Measurements from ENCODE around the gene TEKTIP1.
"Not testable (repeated sequence)": the region's sequence is repeated elsewhere in the genome, so short reads cannot be mapped to it uniquely, and the experiment has no call there.

Gene TEKTIP1

DNA sequence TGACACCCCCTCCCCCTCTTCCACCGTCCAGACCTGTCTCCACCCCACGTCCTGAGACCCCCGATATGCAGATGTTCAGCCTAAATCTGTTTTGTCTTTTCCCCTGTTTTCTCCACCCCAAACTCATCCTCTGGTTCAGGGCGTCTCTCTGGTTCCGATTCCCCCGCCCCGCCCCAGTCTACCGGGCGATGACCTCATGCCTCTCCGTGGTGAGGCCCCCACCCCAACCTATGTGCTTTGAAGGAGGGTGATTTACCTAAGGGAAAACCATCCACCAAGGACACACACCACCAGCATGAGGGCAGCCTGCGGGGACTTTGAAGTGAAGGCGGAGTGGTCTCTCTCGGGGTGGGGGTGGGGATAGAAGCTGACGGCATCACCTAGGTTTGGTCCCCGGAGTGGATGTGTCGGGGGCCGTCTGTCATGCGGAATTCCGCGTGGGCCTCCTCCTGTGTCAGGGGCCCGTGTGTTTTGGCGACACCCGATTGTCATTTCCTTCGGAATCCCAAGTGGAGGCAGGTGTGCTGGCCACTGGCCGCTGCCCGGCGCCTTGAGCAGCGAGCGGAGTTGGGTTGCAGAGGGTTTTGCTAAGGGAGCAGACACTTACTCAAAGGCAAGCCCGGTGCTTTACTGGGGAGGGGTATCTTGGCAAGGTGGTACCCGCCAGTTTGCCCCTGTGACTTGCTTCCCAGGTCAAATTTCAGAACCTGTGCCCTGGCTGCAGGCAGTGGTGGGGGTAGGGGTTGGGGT lies 31.4 kb upstream of the TEKTIP1 start:
- DNase-seq (ENCODE audit: low read depth in 3 of 3): peak in 1 of 3 experiments; percentile 28

GRCh38 chr19:3508121-3508661 lies 30.8 kb upstream of the TEKTIP1 start:
- DNase-seq (ENCODE audit: low read depth in 3 of 3): not testable (repeated sequence)

- no peak for DNase-seq (ENCODE audit: low read depth in 3 of 3)
These were observed 30.0 kb upstream of the TEKTIP1 start for GRCh38 chr19:3508771-3509535.

GRCh38 chr19:3509566-3509989 lies 29.4 kb upstream of the TEKTIP1 start:
- no peak for DNase-seq (ENCODE audit: low read depth in 3 of 3)

- no peak for DNase-seq (ENCODE audit: low read depth in 3 of 3)
These were observed 28.2 kb upstream of the TEKTIP1 start for GRCh38 chr19:3510727-3511126.

DNA sequence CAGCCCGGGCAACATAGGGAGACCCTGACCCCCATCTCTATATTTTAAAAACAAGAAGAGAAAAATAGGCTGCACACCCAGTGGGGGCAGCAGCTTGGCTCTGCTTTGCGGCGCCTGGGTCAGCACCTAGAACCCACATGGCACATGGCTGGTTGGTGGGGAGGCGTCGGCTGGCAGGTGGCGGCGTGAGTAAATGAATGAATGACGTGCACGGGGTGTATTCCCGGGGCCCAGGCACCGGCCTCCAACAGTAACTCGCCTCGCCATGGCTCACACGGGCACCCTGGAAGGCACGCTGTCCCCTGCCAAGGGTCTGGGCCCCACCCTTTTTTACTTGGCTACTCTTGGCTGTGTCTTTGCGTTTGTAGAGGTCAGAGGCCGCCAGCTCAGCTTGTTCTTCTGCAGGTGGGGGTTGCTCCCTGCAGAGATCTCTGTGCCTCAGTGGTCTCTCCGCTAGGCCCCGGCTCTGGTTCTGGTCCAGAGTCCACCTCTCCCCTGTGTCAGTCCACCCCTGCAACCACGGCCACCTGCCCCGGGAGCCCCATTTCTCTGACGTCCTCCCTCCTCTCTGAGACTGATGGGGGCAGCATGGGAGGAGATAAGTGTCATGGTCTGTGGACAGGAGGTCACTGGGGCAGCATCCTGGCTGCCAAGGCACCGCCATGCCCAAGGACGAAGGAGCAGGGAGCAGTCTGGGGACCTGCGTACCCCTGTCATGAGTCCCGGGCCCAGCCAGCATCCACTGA lies 27.3 kb upstream of the TEKTIP1 start:
- no peak for DNase-seq (ENCODE audit: low read depth in 3 of 3)

- DNase-seq (ENCODE audit: low read depth in 3 of 3): no peak
These were observed 26.3 kb upstream of the TEKTIP1 start for GRCh38 chr19:3512562-3513228.

DNA sequence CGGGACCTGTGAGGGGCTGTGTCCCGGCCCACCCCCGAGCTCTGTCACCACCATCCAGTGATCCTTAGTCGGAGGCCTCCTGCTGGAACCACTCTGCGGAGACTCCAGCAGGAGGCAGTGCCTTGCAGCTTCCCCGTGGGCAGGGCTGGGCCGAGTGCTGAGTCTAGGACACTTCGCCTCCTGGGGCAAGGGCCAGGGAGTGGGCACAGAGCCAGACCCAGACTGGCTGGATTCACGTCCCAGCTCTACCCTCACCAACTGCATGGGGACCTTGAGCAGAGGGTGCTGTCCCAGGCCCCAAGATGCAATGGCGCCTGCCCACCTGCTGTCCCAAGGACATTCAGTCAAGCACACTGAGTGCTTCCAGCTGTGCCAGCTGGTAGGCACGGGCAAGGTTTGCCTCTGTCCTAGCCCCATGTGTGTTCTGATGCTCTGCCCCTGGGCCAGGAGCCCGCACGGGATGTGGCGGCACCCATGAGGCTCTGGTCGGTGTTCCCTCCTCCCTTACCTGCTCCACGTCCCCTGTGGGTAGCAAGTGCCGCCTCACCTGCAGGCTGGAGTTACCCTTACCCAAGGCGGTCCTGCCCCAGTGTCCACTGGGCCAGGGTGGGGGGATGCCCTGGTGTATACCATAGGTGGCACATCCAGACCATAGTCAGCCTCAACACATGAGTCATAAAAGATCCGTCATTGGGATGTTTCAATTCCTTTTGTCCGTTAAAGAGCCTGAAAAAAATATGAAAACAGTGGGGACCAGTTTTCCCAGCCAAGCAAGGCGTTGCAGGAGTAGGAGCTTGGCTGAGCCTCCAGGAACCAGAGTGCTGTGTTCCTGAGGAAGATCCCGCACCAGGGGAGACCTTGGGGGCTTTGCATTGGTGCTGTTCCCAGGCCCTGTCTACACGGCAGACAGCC lies 25.5 kb upstream of the TEKTIP1 start:
- DNase-seq (ENCODE audit: low read depth in 3 of 3): no peak

GRCh38 chr19:3514930-3515329 lies 24.0 kb upstream of the TEKTIP1 start:
- DNase-seq (ENCODE audit: low read depth in 3 of 3): no peak

DNA sequence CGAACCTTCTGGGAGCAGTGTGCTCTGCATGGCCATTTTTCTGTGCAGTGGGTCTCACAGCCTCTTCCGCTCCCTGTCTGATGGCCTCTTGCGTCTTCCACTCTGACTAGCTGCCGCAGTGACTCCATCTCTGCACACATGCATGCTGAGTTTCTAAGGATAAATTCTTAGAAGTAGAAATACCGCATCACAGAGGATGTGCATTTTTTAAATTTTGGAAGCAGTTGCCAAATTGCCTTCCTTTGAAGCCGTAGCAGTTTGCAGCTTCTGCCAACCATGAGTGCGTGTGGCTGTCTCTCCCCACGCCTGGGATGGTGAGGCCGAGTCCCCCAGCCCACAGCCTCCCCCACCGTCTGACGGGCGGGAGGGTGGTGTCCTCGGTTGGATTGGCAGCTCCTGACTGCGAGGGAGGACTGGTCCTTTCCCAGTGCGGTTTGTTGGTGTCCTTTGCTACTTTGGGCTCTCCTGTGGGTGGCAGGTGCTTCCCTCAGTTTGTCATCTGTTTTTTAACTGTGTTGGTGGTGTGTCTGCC lies 23.0 kb upstream of the TEKTIP1 start:
- no peak for DNase-seq (ENCODE audit: low read depth in 3 of 3)

- DNase-seq (ENCODE audit: low read depth in 3 of 3): no peak
These were observed 22.2 kb upstream of the TEKTIP1 start for GRCh38 chr19:3516675-3517207.

GRCh38 chr19:3517638-3518037 lies 21.3 kb upstream of the TEKTIP1 start:
- no peak for DNase-seq (ENCODE audit: low read depth in 3 of 3)

GRCh38 chr19:3518255-3518654 lies 20.7 kb upstream of the TEKTIP1 start:
- DNase-seq (ENCODE audit: low read depth in 3 of 3): no peak

- DNase-seq (ENCODE audit: low read depth in 3 of 3): no peak
These were observed 20.3 kb upstream of the TEKTIP1 start for GRCh38 chr19:3518659-3519058.

DNA sequence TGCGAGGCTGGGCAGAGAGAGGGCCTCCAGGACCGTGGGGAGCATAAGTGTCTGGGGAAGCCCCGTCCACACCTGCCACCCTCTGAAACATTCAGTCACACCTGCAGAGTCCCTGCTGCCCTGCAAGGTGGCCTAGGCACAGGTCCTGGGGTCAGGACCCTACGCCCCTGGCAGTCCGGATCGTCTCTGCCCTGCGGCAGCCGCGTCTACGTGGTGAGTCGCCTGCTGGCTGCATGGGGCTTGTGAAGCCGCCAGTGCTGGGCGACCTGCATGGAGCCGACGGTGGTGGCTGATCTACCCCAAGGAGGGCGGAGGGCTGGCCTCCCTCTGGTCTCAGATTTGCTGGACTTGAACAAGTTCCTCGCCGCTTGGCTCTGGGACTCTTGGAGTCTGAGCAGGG lies 19.8 kb upstream of the TEKTIP1 start:
- no peak for DNase-seq (ENCODE audit: low read depth in 3 of 3)

- DNase-seq (ENCODE audit: low read depth in 3 of 3): no peak
These were observed 18.5 kb upstream of the TEKTIP1 start for GRCh38 chr19:3520166-3521103.

GRCh38 chr19:3521104-3521445 lies 17.9 kb upstream of the TEKTIP1 start:
- no peak for DNase-seq (ENCODE audit: low read depth in 3 of 3)

DNA sequence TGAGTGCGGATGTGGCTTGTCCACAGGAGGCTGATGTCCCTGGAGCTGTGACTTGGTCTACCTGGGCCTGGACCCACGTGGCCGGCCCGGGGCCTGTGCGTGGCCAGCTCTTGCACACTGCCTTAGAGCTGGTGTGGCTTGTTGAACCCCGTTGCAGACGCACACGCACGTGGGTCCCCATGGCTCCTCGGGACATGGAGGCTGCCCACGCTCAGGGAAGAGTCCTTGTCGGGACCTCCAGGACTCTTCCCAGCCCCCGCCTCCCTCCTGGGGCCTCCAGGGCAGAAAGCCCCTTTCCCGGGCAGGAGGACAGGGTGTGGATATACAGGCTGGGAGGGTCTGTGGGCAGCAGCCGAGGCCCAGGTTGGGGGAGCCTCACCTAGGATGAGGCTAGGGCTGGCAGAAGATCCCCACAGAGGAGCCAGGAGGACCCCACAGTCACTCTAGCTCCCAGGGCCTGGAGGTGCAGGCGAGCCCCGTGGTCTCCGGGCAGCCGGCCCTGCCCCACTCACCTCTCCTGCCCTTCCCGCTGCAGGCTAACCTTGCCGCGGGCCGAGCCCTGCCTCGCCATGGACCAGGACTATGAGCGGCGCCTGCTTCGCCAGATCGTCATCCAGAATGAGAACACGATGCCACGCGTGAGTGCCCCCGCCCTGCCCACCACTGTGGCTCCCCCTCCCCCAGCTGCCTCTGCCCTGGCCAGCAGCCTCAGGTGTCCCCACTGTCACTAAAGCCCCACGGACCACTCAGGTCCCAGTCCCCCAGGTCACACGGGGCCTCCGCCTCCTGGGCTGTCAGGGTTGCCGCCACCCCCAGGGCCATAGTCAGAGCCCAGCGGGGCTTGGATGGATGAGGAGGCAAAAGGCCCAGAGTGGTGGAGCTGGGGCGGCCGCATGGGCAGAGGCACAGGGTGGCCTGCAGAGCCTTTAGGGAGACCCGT lies 16.3 kb upstream of the TEKTIP1 start:
- DNase-seq (ENCODE audit: low read depth in 3 of 3): no peak

All from stimulated activated CD4-positive, alpha-beta T cell treated with anti-CD3 and anti-CD28 coated beads, TNF-alpha, amount 100 ng/mL, for 4 hours (primary cell).